Choroid plexus epithelial cell (primary cell): ENCODE data around the gene GSS.

Source experiments
- DNase-seq: peaks from one replicate; pipeline ENCODE4 v3.0.0-alpha.2; 2010; ENCODE audit warnings: low read depth
- H3K4me3 ChIP-seq: 2 replicates; pipeline ENCODE4 v1.5.1; 2011; ENCODE audit warnings: low read depth, mild to moderate bottlenecking, control low read depth, low read length, moderate library complexity
- CTCF ChIP-seq: conservative IDR thresholded peaks from 2 replicates; pipeline ENCODE4 v1.5.1; 2011; ENCODE audit warnings: low read depth, mild to moderate bottlenecking, control low read depth, inconsistent platforms, low read length, moderate library complexity

GSS gene

GRCh38 chr20:34993941-34994508, 38.4 kb upstream of the GSS start:
- no peak overlapping the region for H3K4me3 ChIP-seq
- no peak for TF ChIP-seq CTCF
- no peak for DNase-seq

GRCh38 chr20:34992751-34993417, 37.3 kb upstream of the GSS start:
- H3K4me3 ChIP-seq: no peak overlapping the region
- no peak for DNase-seq
- TF ChIP-seq CTCF: no peak

- DNase-seq: no peak
- no peak overlapping the region for H3K4me3 ChIP-seq
- TF ChIP-seq CTCF: no peak
These were observed 35.1 kb upstream of the GSS start for GRCh38 chr20:34990661-34991214.

GRCh38 chr20:34990231-34990630, 34.6 kb upstream of the GSS start:
- no peak for TF ChIP-seq CTCF
- DNase-seq: no peak
- no peak overlapping the region for H3K4me3 ChIP-seq

GRCh38 chr20:34989670-34990069, 34.1 kb upstream of the GSS start:
- no peak for TF ChIP-seq CTCF

GRCh38 chr20:34989118-34989517, 33.5 kb upstream of the GSS start:
- no peak overlapping the region for H3K4me3 ChIP-seq
- no peak for TF ChIP-seq CTCF

More at GRCh38 chr20:34989670-34990069, 34.1 kb upstream of the GSS start:
- no peak for DNase-seq
- H3K4me3 ChIP-seq: no peak overlapping the region

GRCh38 chr20:34988191-34988540, 32.6 kb upstream of the GSS start:
- peak; percentile 23 for TF ChIP-seq CTCF
- H3K4me3 ChIP-seq: no peak overlapping the region
- DNase-seq: peak; percentile 16

More at GRCh38 chr20:34989118-34989517, 33.5 kb upstream of the GSS start:
- no peak for DNase-seq
